HPDE6-E6E7 (cell line): Measurements from ENCODE around the gene MS4A13.
"Not testable (repeated sequence)": the region's sequence is repeated elsewhere in the genome, so short reads cannot be mapped to it uniquely, and the experiment has no call there.

Experiments used
- DNase-seq: peaks from one replicate; pipeline ENCODE4 v3.0.0; 2011; ENCODE audit warnings: missing footprints; ENCODE audit errors: extremely low spot score

MS4A13 gene

GRCh38 chr11:60530454-60531100 is 15.4 kb downstream of the MS4A13 start:
- no peak for DNase-seq

- DNase-seq = not testable (repeated sequence)
Measured at GRCh38 chr11:60532383-60532782, 17.2 kb downstream of the MS4A13 start.

- not testable (repeated sequence) for DNase-seq
Measured at GRCh38 chr11:60538627-60539026, 23.4 kb downstream of the MS4A13 start.

GRCh38 chr11:60544077-60544476 is 28.9 kb downstream of the MS4A13 start:
- no peak for DNase-seq

GRCh38 chr11:60561254-60561653 is 46.1 kb downstream of the MS4A13 start:
- no peak for DNase-seq

- no peak for DNase-seq
Measured at GRCh38 chr11:60563553-60564235, 48.5 kb downstream of the MS4A13 start.

GRCh38 chr11:60566776-60567175 is 51.6 kb downstream of the MS4A13 start:
- no peak for DNase-seq

- DNase-seq = no peak
Measured at GRCh38 chr11:60570970-60571369, 55.8 kb downstream of the MS4A13 start.

GRCh38 chr11:60589611-60590010 is 74.4 kb downstream of the MS4A13 start:
- DNase-seq = no peak
